Measurements from ENCODE around the gene ARAP1.

Gene ARAP1

GRCh38 chr11:72741849-72742512, 10.2 kb downstream of the ARAP1 start:
- ChIA-PET POLR2A (no interaction called here), CTCF (interaction anchor here (2.4 to 9.7 kb wide), 5 partner anchors 8 to 71 kb away, joined by 7 to 107 read pairs (median 14); no protein-coding TSS in a partner anchor)
- TF ChIP-seq, protein P1, sequence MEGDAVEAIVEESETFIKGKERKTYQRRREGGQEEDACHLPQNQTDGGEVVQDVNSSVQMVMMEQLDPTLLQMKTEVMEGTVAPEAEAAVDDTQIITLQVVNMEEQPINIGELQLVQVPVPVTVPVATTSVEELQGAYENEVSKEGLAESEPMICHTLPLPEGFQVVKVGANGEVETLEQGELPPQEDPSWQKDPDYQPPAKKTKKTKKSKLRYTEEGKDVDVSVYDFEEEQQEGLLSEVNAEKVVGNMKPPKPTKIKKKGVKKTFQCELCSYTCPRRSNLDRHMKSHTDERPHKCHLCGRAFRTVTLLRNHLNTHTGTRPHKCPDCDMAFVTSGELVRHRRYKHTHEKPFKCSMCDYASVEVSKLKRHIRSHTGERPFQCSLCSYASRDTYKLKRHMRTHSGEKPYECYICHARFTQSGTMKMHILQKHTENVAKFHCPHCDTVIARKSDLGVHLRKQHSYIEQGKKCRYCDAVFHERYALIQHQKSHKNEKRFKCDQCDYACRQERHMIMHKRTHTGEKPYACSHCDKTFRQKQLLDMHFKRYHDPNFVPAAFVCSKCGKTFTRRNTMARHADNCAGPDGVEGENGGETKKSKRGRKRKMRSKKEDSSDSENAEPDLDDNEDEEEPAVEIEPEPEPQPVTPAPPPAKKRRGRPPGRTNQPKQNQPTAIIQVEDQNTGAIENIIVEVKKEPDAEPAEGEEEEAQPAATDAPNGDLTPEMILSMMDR (IDR thresholded peaks at IDR 0.05; ENCODE audit: control extremely low read depth, extremely low read depth, low read depth, missing control alignments) = no peak
- DNase-seq (ENCODE audit: extremely low spot score) = no peak

DNA sequence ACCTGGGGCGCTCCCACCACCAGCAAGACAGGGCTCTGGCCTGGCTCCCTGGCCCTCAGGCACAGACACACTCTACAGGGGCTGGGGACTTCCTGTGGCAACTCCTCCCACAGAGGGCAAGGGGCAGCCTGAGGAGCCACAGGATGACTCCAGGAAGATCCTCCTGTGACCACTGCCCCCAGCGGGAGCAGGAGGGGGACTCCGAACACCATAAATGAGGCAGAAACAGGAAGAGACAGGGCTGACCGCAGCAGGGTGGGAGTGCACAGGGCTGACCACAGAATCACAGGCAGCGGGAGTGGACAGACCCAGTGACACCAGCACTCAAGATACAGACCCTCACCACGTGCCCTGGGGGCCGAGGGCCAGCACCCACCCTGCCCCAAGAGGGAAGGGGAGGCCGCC, 10.8 kb downstream of the ARAP1 start:
- TF ChIP-seq, protein P1 (IDR thresholded peaks at IDR 0.05; ENCODE audit: control extremely low read depth, extremely low read depth, low read depth, missing control alignments) = no peak
- CTCF ChIA-PET = interaction anchor here (2.4 to 9.7 kb wide), 6 partner anchors 8 to 71 kb away, joined by 7 to 107 read pairs (median 14); partner anchors contain the start of gene STARD10
- POLR2A ChIA-PET = no interaction called here
- DNase-seq (ENCODE audit: extremely low spot score) = no peak

- POLR2A ChIA-PET = no interaction called here
- DNase-seq (ENCODE audit: extremely low spot score) = no peak
- TF ChIP-seq, protein P1 (IDR thresholded peaks at IDR 0.05; ENCODE audit: control extremely low read depth, extremely low read depth, low read depth, missing control alignments) = no peak
- CTCF ChIA-PET = interaction anchor here (1.3 to 9.7 kb wide), 7 partner anchors 9 to 517 kb away, joined by 3 to 107 read pairs (median 14); partner anchors contain the start of gene STARD10
Measured at GRCh38 chr11:72740562-72741428, 11.4 kb downstream of the ARAP1 start.

- ChIA-PET CTCF (interaction anchor here (0.9 to 9.7 kb wide), 10 partner anchors 9 to 518 kb away, joined by 3 to 107 read pairs (median 10); partner anchors contain the start of gene STARD10), POLR2A (no interaction called here)
- TF ChIP-seq, protein P1 (IDR thresholded peaks at IDR 0.05; ENCODE audit: control extremely low read depth, extremely low read depth, low read depth, missing control alignments) = no peak
- DNase-seq (ENCODE audit: extremely low spot score) = no peak
Measured at GRCh38 chr11:72740060-72740424, 12.2 kb downstream of the ARAP1 start.

DNA sequence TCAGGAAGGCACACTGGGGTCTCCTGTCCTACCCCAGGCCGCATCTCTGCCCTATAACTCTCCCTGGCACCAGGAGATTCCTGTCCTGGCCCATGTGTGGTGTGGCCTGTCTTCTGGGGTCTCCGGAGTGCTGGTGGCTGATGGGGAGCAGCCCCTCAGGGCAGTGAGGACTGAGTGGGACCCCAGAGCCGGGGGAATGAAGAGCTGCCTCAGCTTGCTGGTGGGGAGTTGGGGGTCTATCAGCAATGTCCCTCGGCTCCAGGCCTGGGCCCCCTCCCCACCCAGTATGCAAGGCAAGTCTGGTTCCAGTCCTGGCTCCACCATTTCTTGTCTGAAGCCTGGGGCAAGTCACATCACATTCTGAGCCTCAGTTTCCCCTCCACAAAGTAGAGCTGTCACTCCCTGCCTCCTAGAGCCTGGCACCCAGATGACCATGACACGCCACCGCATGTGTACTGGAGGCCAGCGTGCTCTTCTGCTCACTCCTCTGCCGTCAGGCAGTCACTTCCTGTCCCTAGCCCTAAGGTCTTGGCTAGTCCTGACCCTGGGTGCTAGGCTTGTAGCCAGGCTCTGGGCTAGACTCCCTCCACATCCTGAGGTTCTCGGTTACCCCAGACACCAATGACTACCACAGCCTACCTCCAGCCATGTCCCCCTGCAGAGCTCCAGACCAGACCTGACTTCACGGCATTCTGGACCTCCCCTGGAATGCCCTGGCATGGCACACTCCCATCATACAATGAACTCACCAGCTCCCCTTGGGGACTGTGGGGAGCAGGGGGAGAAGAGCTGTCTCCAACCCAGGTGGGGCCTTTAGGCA, 12.8 kb downstream of the ARAP1 start:
- ChIA-PET CTCF (interaction anchor here (0.7 to 9.7 kb wide), 11 partner anchors 8 to 518 kb away, joined by 3 to 107 read pairs (median 7); partner anchors contain the start of gene STARD10), POLR2A (no interaction called here)
- TF ChIP-seq, protein P1 (IDR thresholded peaks at IDR 0.05; ENCODE audit: control extremely low read depth, extremely low read depth, low read depth, missing control alignments) = no peak
- no peak for DNase-seq (ENCODE audit: extremely low spot score)

All from GM10248 (cell line).